ENCODE measurements around the gene SMCO2. TPM values are rescaled to one million over a fixed set of nuclear protein-coding genes. Genes with fewer than 3 reads are reported as not detected.

Gene SMCO2
- total RNA-seq, 1 donor from 2014 or later, result 0.47 TPM

DNA sequence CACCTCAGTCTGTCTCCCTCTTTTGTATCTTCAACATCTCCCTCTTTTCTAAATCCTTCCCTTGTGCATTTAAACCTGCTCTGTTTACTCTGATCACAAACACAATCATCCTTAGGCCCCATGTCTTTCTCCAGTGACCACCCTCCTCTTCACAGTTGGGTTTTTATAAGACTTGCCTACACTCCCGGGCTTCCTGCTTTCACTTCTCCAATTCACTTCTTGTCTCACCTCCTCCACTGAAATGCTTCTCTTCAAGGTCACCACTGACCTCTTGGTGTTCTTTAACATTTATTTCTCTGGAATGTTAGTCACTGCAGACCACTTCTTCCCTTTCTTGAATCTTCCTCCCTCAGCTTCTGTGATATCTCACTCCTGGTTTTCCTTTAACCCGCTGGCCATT, 8.7 kb upstream of the SMCO2 start:
- H3K27ac ChIP-seq, result no peak overlapping the region
- peaks cover 10% of the 10 kb centered on the region for H3K4me1 ChIP-seq
- intact Hi-C loops (cut with DNase I), result no loop called here
- H3K36me3 ChIP-seq, result no peaks in the 10 kb centered on the region
- DNase-seq (no peak), ATAC-seq (no peak)
- TF ChIP-seq, protein P1, sequence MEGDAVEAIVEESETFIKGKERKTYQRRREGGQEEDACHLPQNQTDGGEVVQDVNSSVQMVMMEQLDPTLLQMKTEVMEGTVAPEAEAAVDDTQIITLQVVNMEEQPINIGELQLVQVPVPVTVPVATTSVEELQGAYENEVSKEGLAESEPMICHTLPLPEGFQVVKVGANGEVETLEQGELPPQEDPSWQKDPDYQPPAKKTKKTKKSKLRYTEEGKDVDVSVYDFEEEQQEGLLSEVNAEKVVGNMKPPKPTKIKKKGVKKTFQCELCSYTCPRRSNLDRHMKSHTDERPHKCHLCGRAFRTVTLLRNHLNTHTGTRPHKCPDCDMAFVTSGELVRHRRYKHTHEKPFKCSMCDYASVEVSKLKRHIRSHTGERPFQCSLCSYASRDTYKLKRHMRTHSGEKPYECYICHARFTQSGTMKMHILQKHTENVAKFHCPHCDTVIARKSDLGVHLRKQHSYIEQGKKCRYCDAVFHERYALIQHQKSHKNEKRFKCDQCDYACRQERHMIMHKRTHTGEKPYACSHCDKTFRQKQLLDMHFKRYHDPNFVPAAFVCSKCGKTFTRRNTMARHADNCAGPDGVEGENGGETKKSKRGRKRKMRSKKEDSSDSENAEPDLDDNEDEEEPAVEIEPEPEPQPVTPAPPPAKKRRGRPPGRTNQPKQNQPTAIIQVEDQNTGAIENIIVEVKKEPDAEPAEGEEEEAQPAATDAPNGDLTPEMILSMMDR (IDR thresholded peaks at IDR 0.05), result no peak
- no peaks in the 10 kb centered on the region for H3K9me3 ChIP-seq
- no peaks in the 10 kb centered on the region for H3K27me3 ChIP-seq (ENCODE audit: low read depth)
- H3K4me3 ChIP-seq, result no peak overlapping the region

DNA sequence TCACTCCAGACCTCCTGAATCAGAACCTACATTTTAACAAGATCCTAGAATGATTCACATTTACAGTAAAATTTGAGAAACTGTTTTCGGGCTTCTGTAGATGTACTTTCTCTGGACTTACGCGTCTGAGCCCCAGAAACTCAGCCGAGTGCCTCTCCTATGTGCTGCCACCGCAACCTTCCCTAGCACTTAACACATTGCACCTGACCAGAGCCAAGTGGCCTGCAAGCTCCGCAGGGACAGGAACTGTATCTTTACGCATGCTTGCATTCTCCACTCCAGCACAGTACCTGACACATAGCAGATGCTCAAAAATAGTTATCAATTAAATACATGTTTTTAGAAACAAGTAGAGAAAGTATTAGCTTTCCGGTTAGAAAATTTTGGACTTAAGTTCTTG, 1.2 kb downstream of the SMCO2 start:
- peaks cover 4% of the 10 kb centered on the region for H3K9me3 ChIP-seq
- no peaks in the 10 kb centered on the region for H3K36me3 ChIP-seq
- H3K27me3 ChIP-seq (ENCODE audit: low read depth), result no peaks in the 10 kb centered on the region
- H3K4me1 ChIP-seq, result no peaks in the 10 kb centered on the region
- DNase-seq, result no peak
- TF ChIP-seq, protein P1 (IDR thresholded peaks at IDR 0.05), result no peak
- H3K4me3 ChIP-seq, result no peak overlapping the region
- no peak for ATAC-seq
- no peak overlapping the region for H3K27ac ChIP-seq
- intact Hi-C loops (cut with DNase I), result no loop called here

DNA sequence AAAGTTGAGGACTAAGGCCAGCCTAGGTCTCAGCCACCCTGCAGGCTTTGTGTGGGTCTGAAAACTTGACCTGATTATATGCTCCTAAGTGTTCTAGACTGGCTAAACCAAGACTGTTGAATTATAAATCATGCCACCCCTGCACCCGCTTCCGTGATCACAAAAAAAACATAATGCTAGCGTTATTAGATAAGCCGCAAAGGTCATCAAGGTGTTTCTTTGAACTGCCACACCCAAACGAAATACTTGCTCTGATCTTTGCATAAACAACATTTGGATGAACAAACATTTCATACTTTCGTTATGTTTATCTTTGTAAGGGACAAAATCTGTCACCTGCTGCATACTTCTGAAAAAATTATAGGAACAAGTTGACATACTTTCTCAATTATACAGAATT, 2.5 kb downstream of the SMCO2 start:
- no peaks in the 10 kb centered on the region for H3K36me3 ChIP-seq
- no peak for ATAC-seq
- H3K27ac ChIP-seq, result no peak overlapping the region
- H3K4me3 ChIP-seq, result no peak overlapping the region
- H3K4me1 ChIP-seq, result no peaks in the 10 kb centered on the region
- H3K27me3 ChIP-seq (ENCODE audit: low read depth), result no peaks in the 10 kb centered on the region
- DNase-seq, result no peak
- peaks cover 4% of the 10 kb centered on the region for H3K9me3 ChIP-seq
- TF ChIP-seq, protein P1 (IDR thresholded peaks at IDR 0.05), result no peak
- intact Hi-C loops (cut with DNase I), result no loop called here

DNA sequence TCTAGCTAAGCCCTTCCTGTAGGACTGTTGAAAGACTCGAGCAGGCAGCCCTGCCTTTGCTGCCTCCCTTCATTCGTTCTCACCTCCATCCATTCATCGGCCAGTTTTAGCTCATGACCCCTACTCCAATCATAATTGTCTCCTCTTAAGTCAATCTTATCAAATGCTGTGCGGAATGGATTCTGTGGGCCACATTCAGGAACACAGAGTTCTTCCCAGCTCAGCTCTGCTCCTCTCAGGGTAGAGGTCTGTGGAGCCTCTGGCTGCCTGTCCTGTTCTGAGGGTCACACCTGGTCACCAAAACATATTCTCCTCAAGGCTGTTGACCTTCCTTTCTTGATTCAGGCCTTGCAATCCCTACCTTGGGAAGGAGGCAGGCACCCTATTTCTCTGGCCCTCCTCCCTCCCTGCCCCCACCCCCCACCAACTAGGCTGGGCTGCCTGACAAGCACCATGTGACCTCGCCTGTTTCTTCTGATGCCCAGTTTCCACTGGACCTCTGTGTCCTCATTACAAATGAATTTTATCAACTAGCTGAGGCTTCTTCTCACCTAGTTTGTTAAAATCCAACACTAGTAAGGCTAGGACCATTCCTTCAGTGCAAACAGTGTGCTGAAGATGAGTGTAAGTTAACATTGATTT, 3.5 kb downstream of the SMCO2 start:
- Histone ChIP-seq H3K4me1 (no peaks in the 10 kb centered on the region), H3K36me3 (no peaks in the 10 kb centered on the region), H3K9me3 (peaks cover 4% of the 10 kb centered on the region), H3K27ac (no peak overlapping the region), H3K27me3 (ENCODE audit: low read depth) (no peaks in the 10 kb centered on the region), H3K4me3 (no peak overlapping the region)
- ATAC-seq (no peak), DNase-seq (no peak)
- intact Hi-C loops (cut with DNase I), result no loop called here
- TF ChIP-seq, protein P1 (IDR thresholded peaks at IDR 0.05), result no peak

DNA sequence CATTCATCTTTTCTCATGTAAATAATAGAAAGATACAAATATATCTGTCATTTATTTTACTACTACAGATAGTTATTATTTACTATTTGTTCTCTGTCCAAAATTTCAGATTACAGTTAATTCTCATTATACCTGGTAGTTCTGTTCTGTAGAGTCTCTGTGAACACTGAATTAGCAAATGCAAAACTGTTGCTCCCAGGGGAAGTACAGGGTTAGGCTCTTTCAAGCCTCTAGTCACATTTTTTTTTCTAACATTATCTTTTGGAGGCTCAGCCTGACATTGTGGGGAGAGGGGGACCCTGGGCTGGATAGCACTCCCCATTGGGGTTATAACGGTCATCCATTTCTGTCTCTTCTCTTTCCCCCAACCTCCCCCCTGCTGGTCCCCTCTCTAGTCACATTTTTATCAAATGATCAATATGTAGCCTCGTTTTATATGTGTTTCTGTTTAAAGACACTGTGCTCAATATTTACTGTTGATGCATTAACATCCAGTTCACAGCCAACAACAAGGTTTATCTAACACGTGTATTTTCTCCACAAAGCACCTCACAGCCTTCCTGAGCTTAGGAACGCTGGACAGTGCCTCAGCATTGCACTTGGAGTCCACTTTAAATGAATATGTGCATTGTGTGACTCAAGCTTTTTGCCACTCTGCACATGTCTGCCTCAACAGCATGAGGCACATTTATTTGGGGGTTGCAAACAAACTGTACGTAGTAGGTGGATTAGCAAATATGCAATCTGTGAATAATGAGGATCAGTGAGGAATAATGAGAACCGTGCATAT, 4.7 kb downstream of the SMCO2 start:
- no peaks in the 10 kb centered on the region for H3K4me1 ChIP-seq
- no peak overlapping the region for H3K4me3 ChIP-seq
- no peak for DNase-seq
- H3K36me3 ChIP-seq, result no peaks in the 10 kb centered on the region
- TF ChIP-seq, protein P1 (IDR thresholded peaks at IDR 0.05), result no peak
- intact Hi-C loops (cut with DNase I), result no loop called here
- no peak overlapping the region for H3K27ac ChIP-seq
- H3K9me3 ChIP-seq, result peaks cover 1% of the 10 kb centered on the region
- ATAC-seq, result no peak
- H3K27me3 ChIP-seq (ENCODE audit: low read depth), result no peaks in the 10 kb centered on the region

Measured in lower lobe of right lung (tissue), 2 donors.